ENCODE measurements around the gene GLP2R.

Gene GLP2R

GRCh38 chr17:9805769-9806168 is 20.0 kb upstream of the GLP2R start (continued):
- TF ChIP-seq ZNF184 (tag by site-specific recombination; IDR thresholded peaks at IDR 0.05) (no peak), ZFP37 (tag by site-specific recombination; IDR thresholded peaks at IDR 0.05) (no peak), ZNF138 (tag by site-specific recombination; IDR thresholded peaks at IDR 0.05; ENCODE audit: borderline replicate concordance) (no peak), ZNF121 (tag by site-specific recombination; IDR thresholded peaks at IDR 0.05) (no peak)

- H3K27ac ChIP-seq (ENCODE audit: extremely low read depth, low read depth, low read length) = no peak overlapping the region
- POLR2A ChIA-PET = no interaction called here
- peaks cover 2% of the 10 kb centered on the region for H3K9me3 ChIP-seq (ENCODE audit: control insufficient read depth, insufficient read depth, low read depth, low read length)
- no peaks in the 10 kb centered on the region for H3K36me3 ChIP-seq (ENCODE audit: control insufficient read depth in 2 of 2, insufficient read depth in 1 of 2, low read length in 2 of 2)
- CTCF ChIA-PET = interaction anchor here (1.3 kb wide), 1 partner anchor 83 kb away, joined by 4 read pairs; no protein-coding TSS in a partner anchor
- no peak overlapping the region for H3K4me3 ChIP-seq (ENCODE audit: low read depth, low read length)
- TF ChIP-seq ZNF175 (tag by site-specific recombination; IDR thresholded peaks at IDR 0.05) (no peak), ZNF324 (tag by site-specific recombination; IDR thresholded peaks at IDR 0.05) (no peak), ZNF19 (tag by site-specific recombination; IDR thresholded peaks at IDR 0.05; ENCODE audit: low read depth) (no peak), ZNF202 (tag by site-specific recombination; IDR thresholded peaks at IDR 0.05; ENCODE audit: borderline replicate concordance) (no peak), ZNF148 (tag by site-specific recombination; IDR thresholded peaks at IDR 0.05; ENCODE audit: borderline replicate concordance) (no peak), GLI4 (tag by site-specific recombination; IDR thresholded peaks at IDR 0.05) (no peak), ZNF624 (tag by site-specific recombination; IDR thresholded peaks at IDR 0.05) (no peak)
- 0 out of 2 replicates have a peak, but pooled peaks cover under 1% of the 10 kb centered on the region for H3K4me1 ChIP-seq (ENCODE audit: control insufficient read depth, insufficient read depth, low read length)
These were observed 19.0 kb upstream of the GLP2R start for GRCh38 chr17:9806699-9807098.

- Histone ChIP-seq H3K27ac (ENCODE audit: extremely low read depth, low read depth, low read length) (no peak overlapping the region), H3K9me3 (ENCODE audit: control insufficient read depth, insufficient read depth, low read depth, low read length) (peaks cover 2% of the 10 kb centered on the region), H3K36me3 (ENCODE audit: control insufficient read depth in 2 of 2, insufficient read depth in 1 of 2, low read length in 2 of 2) (no peaks in the 10 kb centered on the region), H3K4me1 (ENCODE audit: control insufficient read depth, insufficient read depth, low read length) (no peaks in the 10 kb centered on the region), H3K4me3 (ENCODE audit: low read depth, low read length) (no peak overlapping the region)
- TF ChIP-seq, protein P1, sequence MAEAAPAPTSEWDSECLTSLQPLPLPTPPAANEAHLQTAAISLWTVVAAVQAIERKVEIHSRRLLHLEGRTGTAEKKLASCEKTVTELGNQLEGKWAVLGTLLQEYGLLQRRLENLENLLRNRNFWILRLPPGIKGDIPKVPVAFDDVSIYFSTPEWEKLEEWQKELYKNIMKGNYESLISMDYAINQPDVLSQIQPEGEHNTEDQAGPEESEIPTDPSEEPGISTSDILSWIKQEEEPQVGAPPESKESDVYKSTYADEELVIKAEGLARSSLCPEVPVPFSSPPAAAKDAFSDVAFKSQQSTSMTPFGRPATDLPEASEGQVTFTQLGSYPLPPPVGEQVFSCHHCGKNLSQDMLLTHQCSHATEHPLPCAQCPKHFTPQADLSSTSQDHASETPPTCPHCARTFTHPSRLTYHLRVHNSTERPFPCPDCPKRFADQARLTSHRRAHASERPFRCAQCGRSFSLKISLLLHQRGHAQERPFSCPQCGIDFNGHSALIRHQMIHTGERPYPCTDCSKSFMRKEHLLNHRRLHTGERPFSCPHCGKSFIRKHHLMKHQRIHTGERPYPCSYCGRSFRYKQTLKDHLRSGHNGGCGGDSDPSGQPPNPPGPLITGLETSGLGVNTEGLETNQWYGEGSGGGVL (tag by site-specific recombination; IDR thresholded peaks at IDR 0.05) = no peak
- no peak for TF ChIP-seq ZNF626 (tag by site-specific recombination; IDR thresholded peaks at IDR 0.05)
- TF ChIP-seq ZNF335 (tag by site-specific recombination; conservative IDR thresholded peaks at IDR 0.05) = no peak
- TF ChIP-seq ZSCAN30 (tag by site-specific recombination; IDR thresholded peaks at IDR 0.05) = no peak
- no peak for TF ChIP-seq ZNF521 (tag by site-specific recombination; IDR thresholded peaks at IDR 0.05)
- ChIA-PET POLR2A (no interaction called here), CTCF (no interaction called here)
These were observed 16.3 kb upstream of the GLP2R start for GRCh38 chr17:9809409-9809808.
